ENCODE results near the gene ARFGAP3. TPM values are rescaled to one million over a fixed set of nuclear protein-coding genes. Genes with fewer than 3 reads are reported as not detected.

ARFGAP3 gene
- total RNA-seq, 1 donor from 2014 or later, result 46.8 TPM

DNA sequence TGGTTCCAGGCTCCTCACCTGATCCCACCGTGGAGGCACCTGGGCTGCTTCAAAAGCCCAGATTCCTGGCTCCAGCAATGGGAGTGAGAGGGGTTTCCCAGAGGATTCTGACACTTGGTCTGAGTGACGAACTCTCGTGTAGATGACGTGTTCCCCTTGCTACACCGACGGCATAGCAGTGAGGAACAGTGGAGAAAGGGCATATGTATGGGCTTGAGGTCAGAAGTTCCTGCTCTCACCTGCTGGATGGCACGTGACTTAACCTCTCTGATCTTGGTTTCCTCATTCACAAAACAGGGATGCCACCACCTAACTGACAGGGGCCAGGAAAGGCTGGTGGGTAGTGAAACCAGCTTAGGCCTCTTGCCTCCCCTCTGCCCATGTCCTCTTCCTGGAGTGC is 30.0 kb upstream of the ARFGAP3 start:
- no peak for DNase-seq (ENCODE audit: low spot score)
- intact Hi-C loops (cut with DNase I), result no loop called here
- no peak for ATAC-seq

DNA sequence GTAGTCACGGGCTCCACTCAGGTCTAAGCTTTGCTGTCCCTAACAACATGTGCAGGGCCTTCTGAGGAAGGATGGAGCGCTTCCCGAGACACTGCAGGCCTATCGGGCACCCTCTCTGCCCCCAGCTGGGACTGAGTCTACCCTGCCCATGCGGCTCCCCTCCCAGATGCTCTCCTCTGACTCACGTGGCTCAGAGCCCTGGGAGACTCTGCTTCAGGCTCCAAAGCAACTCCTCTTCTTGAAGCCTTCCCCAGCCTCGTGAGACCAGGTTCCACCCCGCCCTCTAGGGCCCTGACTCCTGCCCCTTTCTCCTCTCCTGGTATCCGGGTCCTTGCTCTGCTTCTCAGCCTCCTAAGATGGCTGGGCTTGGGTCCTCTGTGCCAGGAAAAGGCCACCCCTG is 28.4 kb upstream of the ARFGAP3 start:
- DNase-seq (ENCODE audit: low spot score) (no peak), ATAC-seq (no peak)
- intact Hi-C loops (cut with DNase I), result no loop called here

DNA sequence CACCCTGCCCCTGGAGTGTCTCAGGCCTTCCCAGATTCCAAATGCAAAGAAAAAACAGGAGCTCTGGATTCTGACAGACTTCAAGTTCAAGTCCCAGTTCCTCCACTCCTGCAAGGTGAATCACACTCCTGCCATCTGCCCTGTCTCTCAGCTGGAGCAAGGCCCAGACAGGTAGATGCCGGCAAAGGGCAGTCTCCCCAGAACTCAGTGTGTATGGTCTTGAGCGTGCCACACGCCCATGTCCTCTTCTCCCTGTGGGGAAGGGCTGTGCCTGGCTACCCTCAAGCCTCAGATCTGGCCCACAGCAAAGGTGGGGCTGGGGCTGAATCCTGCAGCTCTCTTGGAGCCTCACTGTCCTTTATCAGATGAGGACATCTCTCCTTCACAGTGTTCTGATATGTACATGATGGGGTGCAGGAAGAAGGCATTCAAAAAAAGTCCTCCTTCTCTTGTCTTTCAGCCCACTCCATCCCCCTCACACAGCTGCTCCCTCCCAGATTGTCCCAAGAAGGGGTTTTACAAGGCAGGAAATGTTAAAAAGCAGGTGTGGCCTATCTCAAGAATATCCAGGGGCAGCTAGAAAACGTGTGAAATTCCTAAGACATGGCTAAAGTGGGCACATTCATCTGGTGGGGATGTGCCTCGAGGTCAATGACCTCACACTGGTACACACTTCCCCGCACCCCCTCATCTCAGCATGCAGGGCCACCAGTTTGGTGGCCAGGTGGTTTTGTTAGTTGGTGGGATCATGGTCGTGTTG is 27.7 kb upstream of the ARFGAP3 start:
- ATAC-seq (no peak), DNase-seq (ENCODE audit: low spot score) (no peak)
- intact Hi-C loops (cut with DNase I), result no loop called here

DNA sequence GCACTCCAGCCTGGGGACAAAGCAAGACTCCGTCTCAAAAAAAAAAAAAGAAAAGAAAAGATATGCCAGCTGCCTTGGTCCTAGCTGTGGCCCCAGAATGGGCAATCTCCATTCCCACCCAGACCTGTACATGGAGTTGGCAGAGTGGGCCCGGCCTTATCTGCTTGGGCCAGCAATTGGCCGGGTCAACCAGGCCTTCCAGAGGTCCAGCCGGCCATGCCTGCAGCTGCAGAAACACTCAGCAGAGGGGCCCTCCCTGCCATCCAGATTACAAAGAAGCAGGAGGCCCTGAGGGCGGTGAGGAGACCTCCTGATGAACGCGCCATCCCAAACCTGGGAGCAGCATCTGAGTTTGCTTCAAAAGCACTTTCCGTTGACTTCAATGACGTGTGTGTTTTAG is 26.9 kb upstream of the ARFGAP3 start:
- ATAC-seq (no peak), DNase-seq (ENCODE audit: low spot score) (no peak)
- intact Hi-C loops (cut with DNase I), result no loop called here

DNA sequence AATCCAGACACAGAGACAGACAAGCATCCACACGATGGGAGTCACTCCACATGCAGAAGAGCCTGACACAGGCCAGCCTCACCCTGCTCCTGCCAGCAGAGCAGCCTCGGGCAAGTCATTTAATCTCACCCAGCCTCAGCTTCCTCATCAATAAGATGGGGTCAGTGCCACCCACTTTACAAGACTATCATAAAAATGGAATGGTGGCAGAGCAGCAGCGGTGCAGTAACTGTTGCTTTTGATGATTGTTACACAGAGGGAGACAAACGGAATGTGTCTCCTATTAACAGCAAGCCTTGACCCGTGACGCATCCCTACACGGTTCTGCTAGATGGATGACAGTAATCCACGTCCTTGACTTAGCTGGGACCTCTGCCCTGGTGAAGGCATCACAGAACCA is 26.0 kb upstream of the ARFGAP3 start:
- DNase-seq (ENCODE audit: low spot score) (no peak), ATAC-seq (no peak)
- intact Hi-C loops (cut with DNase I), result no loop called here

DNA sequence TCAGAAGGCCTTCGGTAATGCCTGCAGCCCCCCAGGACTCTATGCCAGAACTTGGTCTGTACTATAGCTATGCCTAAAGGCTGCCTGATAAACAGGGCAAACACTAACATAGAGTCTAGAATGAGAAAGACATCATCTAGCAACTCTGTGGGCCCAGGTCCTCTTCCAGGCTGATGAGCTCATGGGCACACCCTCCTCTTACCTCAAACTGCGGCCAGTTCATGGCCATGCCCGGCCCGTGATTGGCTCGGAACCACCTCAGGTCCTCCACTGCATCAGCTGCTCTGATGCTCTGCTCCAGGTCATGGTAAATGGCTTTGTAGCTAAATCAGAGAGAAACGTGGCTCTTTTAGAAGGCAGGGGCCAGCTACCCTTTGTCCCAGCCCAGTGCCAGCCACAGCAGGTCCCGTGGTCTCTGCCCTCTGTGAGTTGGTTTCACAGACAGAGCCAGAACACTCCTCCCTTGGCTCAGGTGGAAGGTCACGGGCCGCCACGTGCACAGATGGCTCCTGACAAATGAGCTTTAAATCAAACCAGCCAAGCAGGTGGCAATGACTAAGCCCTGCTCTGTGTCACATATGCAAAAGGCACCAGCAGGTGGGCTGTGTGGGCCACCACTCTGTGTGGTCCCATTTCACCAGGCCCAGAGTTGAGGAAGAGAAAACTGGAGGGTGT is 25.0 kb upstream of the ARFGAP3 start:
- intact Hi-C loops (cut with DNase I), result no loop called here
- ATAC-seq, result no peak
- no peak for DNase-seq (ENCODE audit: low spot score)

DNA sequence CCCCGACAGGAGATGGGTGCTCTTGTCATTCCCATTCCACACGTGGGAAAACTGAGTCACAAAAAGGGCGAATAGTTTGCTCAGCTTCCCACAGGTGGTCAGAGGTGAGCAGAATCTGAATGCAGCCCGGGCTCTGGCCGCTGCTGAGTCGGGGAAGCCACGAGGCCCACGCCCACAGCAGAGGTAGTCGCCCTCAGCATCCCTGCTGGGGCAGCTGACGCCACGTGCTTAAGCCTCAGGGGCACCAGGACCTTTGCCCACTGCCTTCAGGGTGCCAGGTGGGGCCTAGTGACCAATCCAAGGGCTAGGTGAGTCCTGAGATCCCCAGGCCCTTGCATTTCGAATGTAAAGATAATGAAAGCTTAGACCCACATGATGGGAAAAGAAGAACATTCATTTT is 24.2 kb upstream of the ARFGAP3 start:
- ATAC-seq, result no peak
- intact Hi-C loops (cut with DNase I), result no loop called here
- no peak for DNase-seq (ENCODE audit: low spot score)

DNA sequence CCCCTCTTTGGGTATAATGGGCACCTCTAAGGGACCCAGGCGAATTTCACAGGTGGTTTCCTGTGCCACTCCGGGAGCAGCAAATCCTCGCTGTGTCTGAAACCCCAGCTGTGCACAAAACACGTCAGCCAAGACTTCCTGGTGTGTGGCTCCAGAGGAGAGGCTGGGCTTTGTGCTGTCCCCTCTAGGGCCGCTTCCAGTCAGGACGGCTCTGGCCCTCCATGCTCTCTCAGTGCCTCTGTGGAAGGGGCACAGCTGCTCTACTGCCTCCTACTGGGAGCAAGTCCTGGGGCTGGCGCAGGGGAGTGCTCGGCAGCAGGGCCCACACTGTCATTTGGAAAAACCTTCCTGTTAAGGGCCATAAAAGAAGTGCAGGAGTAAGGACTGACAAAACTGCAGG is 23.7 kb upstream of the ARFGAP3 start:
- intact Hi-C loops (cut with DNase I), result no loop called here
- no peak for ATAC-seq

DNA sequence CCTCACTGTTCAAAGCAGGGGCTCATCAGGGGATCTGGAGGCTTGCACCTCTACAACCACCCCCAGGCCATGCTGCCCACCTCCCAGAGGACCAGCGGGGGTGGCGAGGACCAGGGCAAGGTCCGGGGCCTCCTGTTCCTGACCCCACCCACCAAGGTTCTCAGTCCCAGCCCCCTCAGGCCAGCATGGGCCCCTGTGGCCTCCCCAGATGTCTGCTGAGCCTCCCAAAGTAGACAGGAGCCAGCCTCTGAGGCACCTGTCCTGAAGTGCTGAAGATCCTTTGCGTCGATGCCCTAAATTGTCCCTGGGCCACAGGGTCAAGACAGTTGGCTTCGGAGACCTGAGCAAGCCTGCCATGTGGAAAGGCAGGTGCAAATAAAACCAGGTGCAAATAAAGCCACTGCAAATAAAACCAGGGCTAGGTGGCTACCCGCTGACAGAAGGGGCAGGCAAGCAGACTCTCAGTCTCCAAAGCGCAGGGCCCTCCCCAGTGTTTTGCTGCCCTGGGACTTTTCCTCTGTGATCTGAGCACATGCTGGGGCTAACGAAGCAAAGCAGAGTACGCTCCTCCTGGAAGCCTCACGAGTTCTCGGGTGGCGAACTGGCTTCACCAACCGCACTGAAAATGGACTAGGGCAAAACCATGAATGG is 22.4 kb upstream of the ARFGAP3 start:
- ATAC-seq, result no peak
- intact Hi-C loops (cut with DNase I), result no loop called here
- no peak for DNase-seq (ENCODE audit: low spot score)

More for the DNA sequence above, 23.7 kb upstream of the ARFGAP3 start:
- DNase-seq (ENCODE audit: low spot score), result no peak

DNA sequence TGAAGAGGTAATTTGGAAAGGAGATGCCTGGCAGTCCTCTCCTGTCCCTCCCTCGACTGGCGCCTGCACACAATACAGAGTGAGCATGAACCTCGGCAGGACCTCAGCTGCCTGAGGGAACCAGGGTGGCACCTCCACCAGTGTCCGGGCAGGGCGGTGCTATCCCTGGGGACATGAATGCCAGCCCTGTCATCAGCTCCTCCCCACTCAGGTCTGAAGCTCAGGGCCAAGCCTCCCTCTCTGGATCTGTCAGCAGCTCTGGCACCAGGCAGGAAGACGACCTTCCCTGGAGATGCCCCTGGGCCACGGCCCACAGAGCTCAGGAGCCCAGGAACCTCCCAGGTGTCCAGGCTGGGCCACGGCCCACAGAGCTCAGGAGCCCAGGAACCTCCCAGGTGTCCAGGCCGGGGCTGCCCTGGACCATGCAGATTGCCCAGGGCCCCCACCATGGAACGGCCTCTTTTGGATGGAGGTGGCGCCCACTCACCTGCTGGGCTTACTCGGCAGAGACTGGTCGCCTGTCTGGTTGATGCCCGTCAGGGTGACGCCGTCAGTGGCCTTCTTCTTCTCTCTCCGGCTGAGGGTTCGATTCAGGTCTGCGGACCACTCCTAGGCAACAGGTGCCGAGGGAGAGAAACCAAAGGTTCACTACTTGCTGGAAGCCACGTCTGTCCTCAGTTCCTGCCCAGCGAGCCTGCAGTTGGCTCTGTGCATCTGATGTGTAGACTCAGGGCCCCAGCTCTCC is 21.7 kb upstream of the ARFGAP3 start:
- DNase-seq (ENCODE audit: low spot score) (no peak), ATAC-seq (no peak)
- intact Hi-C loops (cut with DNase I), result no loop called here

DNA sequence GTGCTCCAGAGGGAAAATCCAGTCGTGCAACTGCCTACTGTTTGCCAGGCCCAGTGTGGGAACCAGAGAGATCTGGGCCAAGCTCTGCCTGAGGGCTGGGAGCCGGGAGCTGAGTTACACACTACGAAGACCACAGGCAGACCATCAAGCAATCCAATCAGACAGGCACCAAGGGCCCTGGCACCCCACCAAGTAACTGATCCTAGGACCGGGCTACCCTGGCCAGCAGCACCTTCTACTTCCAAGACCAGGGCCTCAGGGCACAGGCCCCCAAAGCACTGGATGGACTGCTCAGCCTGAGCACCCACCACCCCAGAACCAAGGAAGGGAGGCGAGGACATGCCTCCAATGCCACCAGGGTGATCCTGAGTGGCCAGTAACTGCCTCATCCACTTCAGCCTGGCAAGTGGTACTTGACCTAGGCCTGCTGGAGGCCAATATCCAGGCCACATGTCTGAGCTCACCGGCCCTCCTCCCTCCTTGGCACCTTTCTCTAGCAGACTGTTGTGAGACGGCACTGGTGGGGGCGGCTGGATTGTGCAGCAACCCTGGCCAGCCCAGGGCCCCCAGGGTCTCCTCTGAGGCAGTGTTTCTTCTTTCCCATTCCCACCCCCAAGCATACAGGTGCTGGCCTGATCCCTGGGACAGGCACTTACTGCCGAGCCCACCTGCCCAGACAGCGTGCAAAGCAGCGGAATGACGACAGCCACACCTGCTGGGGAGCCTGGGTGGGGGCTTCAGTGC is 20.7 kb upstream of the ARFGAP3 start:
- intact Hi-C loops (cut with DNase I), result no loop called here
- ATAC-seq (no peak), DNase-seq (ENCODE audit: low spot score) (no peak)

DNA sequence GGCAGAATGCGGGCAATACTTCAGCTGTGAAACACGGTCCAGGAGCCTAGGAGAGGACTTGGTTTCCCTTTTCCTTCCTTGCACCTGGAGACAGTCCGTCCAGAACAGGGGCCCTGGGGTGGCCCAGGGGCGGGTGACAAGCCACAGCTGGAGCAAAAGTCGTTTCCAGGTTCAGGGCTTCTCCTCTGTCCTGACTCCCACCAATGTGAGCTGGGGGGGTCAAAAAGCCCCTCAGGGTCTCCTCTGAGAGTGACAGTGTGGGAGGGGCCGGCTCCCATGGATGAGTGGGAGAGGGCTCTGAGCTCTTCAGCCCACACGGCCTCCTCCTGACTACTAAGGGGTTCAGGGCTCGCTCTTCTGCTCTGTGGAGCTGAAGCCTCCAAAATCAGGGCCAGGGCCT is 20.1 kb upstream of the ARFGAP3 start:
- intact Hi-C loops (cut with DNase I), result no loop called here
- ATAC-seq, result no peak
- no peak for DNase-seq (ENCODE audit: low spot score)

DNA sequence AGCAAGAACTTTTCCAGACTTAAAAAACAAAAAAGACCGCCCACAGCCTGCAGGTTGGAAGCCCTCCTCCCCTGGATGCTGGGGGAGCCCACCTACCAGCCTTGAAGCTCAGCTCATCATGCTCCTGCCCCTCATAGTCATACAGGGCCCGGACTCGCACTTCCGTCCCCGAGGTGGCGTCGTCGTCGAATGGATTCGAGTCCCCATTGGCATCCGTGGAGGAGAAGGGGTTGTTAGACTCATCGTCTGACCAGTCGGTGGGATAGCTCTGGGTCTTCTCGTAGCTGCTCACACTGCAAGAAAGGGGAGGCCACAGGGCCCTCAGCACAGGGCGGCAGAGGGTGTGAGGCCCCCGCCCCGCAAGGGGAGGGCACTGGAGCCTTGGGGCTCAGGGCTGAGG is 19.0 kb upstream of the ARFGAP3 start:
- no peak for ATAC-seq
- DNase-seq (ENCODE audit: low spot score), result no peak
- intact Hi-C loops (cut with DNase I), result no loop called here

DNA sequence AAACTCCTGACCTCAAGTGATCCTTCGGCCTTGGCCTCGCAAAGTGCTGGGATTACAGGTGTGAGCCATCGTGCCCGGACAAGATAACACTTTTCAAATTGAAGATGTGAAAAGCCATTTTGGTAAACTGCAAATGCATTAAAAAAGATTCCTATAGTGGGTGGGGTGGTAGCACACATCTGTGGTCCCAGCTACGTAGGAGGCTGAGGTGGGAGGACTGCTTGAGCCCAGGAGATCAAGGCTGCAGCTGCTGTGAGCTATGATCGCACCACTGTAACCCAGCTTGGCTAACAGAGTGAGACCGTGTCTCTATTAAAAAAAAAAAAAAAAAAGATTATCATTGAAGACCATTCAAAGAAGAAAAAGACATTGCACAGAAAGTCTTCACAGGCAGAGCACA is 16.9 kb upstream of the ARFGAP3 start:
- DNase-seq (ENCODE audit: low spot score), result no peak
- intact Hi-C loops (cut with DNase I), result no loop called here
- ATAC-seq, result no peak

DNA sequence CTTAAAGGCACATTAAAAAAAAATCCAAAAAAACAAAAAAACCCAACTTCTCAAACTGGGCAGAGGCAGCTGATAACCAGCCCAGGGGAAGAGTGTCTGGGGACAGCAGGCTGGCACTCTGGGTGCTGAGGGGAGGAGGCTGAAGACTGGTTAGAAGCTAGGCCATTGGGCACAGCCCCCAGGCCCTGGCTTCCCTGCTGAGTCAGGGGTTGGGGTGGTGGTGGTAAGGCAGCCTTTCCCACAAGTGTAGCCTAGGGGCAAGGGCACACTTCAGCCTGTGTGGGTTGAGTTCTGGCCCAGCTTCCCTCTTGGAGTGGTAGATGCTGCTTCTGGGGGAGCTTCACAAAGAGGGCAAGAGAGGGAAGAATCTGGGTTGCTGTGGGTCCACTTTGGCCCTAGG is 16.3 kb upstream of the ARFGAP3 start:
- DNase-seq (ENCODE audit: low spot score) (no peak), ATAC-seq (no peak)
- intact Hi-C loops (cut with DNase I), result no loop called here

DNA sequence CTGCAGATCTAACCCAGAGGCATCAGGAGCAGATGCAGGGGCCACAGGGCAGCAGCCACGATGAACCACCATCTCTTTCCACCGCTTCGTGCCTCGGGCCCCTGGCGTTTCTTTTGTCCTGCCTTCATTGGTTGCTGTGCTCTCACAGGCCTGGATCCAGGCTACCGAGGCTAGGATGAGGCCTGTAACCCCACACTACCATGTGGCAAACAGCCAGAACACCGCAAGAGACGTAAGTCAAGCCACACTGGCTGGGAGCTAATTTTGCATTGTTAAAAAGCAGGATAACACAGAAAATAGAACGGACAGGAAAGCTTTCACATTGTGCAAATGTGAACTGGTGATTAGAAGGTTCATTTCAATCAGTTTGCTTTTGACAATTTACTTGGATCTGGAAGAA is 15.7 kb upstream of the ARFGAP3 start:
- no peak for ATAC-seq
- intact Hi-C loops (cut with DNase I), result no loop called here
- DNase-seq (ENCODE audit: low spot score), result no peak

DNA sequence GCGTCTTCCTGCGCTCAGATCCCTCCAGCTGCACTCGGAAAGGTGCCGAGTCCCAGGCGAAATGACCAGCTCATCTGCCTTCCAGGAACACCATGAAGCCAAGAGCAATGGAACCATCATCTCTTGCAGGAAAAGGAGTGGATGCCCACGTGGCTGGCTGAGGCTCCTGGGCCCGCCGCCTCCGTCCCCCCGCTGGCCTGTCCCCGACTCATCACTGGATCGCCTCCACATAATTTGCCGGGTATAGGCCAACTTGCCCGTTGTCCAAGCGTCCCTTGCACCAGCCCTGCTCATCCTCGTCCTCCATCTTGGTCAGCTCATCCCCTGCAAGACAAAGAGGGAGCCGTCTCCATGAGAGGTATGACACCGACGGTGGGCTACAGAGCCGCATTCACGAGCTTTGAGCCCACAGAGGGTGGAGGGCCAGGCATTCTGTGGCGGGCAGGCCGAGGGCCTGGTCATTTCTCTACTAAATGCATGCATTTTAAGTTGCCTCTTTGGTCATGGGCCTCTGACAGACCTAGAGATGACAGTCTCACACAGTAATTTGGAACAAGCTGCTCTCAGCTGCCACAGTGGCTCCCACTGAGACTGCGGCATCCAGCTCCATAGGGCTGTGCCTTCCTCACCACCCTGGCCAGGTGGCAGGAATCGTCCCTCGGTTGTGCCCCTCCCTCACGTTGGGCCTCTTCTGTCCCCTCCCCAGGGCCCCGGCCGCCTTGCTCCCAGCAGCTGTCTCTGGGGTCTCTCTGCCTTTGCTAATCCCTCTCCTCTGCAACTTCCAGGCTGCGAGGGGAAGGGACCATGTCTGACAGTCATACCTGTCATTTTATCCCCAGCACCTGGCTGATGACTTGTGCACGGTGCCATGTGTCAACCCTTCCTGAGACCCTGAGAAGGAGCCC is 14.3 kb upstream of the ARFGAP3 start:
- ATAC-seq, result no peak
- intact Hi-C loops (cut with DNase I), result no loop called here
- DNase-seq (ENCODE audit: low spot score), result no peak

DNA sequence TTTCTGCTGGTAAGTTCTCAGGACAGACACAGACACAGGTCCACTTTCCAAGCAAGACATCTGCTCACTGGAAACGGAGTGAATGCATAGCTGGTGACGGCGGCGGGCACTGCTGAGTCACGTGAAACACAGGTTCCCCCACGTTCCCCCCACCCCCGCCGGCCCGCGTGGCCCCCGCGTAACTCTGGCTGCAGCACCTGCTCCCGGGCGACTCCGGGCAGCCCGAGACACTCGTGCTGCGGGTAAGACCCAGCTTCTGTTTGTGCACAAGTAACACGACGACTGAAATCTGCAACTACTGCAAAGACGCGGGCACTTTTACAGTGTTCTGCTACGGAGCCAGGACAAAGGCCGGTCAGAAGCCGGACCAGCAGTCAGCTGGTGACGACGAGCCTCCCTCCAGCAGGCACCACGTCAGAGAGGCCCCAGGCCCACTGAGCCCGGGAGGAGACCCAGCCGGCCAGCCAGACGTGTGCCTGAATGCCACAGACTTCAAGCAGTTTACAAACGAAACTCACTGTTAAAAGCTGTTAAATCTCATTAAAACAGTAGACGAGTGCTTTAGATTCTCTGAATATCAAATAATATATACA is 12.9 kb upstream of the ARFGAP3 start:
- ATAC-seq (no peak), DNase-seq (ENCODE audit: low spot score) (no peak)
- intact Hi-C loops (cut with DNase I), result no loop called here
